HG02973 (cell line): Measurements from ENCODE around the gene TJAP1.
"Not testable (repeated sequence)": the region's sequence is repeated elsewhere in the genome, so short reads cannot be mapped to it uniquely, and the experiment has no call there.

Experiments used
- ATAC-seq: cut with Tn5 transposase; IDR thresholded peaks from one replicate; pipeline ENCODE4 v1.9.1; 2021; ENCODE audit warnings: moderate library complexity; ENCODE audit not compliant: unreplicated experiment

TJAP1 gene

DNA sequence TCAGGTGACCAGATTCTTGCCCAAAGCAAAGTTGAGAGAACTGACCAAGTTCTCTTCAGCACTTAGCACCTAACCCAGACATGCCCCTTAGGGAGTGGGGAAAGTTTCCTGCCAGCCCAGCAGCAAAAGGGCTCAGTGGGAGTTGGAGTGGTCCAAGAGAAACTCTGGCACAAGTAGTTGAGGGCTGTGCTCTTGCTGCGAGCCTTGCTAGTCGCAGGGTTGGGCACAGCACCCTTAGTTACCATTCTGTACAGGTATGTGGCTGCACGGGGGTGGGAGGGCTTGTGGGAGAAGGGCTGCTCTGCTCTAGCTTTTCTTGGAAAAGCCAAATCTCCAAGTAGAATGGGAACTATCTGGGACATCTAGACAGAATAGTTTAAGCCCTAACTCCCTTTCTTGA, 45.9 kb downstream of the TJAP1 start:
- no peak for ATAC-seq

DNA sequence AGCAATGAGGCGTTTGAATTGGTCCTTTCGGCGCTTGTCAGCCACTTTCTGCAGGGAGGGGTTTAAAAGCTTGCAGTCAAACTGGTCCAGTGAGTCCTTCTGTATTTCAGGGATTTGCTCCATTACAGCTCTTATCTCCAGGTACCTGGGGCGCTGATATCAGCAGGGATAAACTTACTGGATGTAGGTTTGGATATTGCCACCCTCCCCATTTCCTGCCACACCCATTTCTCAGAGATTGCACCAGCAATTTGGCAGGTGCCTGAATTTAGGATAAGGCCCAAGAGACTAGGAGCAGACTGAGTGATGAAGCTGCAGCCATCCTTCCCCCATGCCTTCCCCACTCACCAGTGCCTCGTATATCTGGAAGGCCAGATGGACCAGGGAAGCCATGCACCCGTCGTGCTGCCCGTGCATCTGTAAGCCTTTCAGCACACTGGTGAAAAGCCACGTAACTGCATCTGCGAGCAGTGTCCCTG, 47.2 kb downstream of the TJAP1 start:
- ATAC-seq = no peak

DNA sequence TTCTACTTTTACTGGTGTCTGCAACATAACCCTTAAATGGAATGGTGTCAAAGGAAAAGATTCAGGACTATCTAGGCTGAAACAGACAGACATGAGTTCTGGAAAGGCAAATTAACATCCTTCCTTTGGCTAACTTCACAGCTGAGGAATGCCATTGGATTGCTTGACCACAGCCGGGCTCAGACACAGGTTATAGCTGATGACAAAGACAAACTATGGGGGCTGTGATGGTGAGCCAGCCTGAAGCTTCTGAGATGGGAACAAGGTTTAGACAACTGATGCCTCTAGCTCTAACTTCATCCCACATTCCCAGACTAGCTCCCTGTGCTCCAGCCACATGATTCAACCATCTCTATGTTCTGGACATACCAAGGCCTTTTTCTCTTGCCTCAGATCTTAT, 54.8 kb downstream of the TJAP1 start:
- ATAC-seq = no peak

DNA sequence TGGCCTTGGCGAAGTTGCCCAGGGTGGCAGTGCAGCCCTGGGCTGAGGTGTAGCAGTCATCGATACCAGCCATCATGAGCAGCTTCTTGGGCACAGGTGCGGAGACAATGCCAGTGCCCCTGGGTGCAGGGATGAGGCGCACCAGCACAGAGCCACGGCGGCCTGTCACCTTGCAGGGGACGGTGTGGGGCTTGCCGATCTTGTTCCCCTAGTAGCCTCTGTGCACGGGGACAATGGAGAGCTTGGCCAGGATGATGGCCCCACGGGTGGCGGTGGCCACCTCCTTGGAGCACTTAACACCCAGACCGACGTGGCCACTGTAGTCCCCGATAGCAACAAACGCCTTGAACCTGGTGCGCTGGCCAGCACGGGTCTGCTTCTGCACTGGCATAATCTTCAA, 61.6 kb downstream of the TJAP1 start:
- not testable (repeated sequence) for ATAC-seq

DNA sequence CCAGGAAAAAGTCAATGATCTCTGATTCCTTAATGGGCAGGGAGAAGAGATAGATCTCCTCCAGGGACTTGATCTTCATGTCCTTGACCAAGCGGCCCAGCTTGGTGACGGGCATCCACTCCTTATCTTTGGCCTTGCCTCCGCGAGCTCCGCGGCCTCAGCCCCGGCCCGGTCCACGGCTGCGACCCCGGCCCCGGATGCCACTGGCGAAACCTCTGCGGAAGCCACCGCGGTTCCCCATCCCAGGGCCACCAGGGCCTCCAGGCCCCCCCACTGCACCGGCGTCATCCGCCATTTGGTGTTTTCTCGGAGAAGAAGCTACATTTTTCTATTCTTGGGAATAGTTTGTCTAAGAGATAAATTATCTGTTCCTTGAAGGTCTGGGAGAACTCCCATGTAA, 62.0 kb downstream of the TJAP1 start:
- ATAC-seq = not testable (repeated sequence)

DNA sequence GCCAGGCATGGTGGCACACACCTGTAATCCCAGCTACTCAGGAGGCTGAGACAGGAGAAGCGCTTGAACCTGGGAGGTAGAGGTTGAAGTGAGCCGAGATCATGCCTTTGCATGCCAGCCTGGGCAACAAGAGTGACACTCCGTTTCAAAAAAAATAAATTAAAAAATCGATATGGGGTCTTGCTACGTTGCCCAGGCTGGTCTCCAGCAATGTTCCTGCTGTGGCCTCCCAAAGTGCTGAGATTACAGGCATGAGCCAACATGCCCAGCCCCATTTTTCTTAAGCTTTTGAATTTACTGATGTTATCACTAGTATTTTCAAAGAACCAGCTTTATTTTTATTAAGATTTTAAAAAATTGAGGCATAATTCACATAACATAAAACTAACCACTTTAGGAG, 63.1 kb downstream of the TJAP1 start:
- no peak for ATAC-seq

DNA sequence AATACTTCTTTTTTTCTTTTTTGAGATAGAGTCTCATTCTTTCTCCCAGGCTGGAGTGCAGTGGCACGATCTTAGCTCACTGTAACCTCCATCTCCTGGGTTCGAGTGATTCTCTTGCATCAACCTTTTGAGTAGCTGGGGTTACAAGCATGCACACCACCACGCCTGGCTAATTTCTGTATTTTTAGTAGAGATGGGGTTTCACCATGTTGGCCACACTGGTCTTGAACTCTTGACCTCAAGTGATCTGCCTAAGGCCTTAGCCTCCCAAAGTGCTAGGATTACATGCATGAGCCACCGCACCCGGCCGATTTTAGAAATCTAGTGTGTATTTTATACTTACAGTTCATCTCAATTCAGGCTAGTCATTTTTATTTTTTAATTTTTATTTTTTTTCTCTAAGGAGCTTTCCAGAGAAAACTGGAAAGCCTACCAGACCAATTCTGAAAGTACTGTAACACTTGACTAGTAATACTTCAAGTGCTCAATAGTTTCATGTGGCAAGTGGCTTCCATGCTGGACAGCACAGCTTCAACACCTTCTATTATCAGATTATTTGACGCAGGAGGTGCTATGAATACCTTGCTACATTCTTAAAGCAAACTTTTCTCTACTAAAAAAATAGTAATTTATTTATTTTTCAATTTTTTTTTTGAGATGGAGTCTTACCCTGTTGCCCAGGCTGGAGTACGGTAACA, 64.6 kb downstream of the TJAP1 start:
- ATAC-seq = no peak

DNA sequence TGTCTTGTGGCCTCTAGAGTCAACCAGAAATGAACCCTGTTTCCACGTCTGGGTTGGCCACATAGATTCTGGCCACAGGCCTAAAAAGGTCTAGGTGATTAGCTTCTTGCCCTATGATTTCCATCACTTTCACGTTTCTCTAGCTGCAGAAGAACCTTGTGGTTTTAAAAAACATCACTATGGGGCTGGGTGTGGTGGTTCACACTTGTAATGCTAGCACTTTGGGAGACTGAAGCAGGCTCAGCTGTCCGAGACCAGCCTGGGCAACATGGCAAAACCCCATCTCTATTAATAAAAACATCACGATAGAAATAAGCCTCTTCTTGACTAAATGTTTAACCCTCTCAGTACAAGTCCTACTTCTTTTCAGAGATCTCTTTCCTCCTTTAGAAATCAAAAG, 67.1 kb downstream of the TJAP1 start:
- no peak for ATAC-seq

DNA sequence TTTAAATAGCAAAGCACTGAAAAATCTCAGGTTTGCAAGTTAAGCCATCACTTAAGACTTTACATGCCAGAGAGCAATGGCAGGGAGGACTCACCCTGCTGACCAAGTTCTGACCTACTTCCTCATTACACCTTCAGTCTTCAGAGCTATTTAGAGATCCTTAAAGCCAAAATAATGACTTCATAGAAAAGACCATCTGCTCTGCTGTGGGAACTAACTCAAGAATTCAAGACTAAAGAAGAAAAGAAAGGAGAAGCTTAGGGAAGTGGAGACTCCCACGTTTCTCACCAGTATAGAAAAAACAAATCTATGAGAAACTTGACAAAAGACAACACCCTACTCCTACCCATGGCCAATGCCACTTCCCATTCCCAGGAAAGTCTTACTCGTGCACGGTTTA, 69.9 kb downstream of the TJAP1 start:
- ATAC-seq = no peak
